GM19468 (cell line): ENCODE measurements around the gene HAUS6.
"Not testable (repeated sequence)": the region's sequence is repeated elsewhere in the genome, so short reads cannot be mapped to it uniquely, and the experiment has no call there.

Source experiments
- ATAC-seq: cut with Tn5 transposase; IDR thresholded peaks from one replicate; pipeline ENCODE4 v1.9.1; 2021; ENCODE audit warnings: mild to moderate bottlenecking, moderate library complexity, moderate number of reproducible peaks; ENCODE audit not compliant: unreplicated experiment; ENCODE audit errors: extremely low read depth

The HAUS6 gene

GRCh38 chr9:19102631-19103345, at the start of gene HAUS6:
Gene HAUS6, minus strand, starts transcription at chr9:19102904. Its CDS starts 253 bp downstream, at chr9:19102651.
- peak; percentile 98 for ATAC-seq

- not testable (repeated sequence) for ATAC-seq
These were observed 49.4 kb upstream of the HAUS6 start for GRCh38 chr9:19152160-19152498.

GRCh38 chr9:19151425-19152159, 48.9 kb upstream of the HAUS6 start:
- ATAC-seq, result no peak

GRCh38 chr9:19149230-19149629, 46.5 kb upstream of the HAUS6 start:
- no peak for ATAC-seq

GRCh38 chr9:19148187-19148586, 45.5 kb upstream of the HAUS6 start:
- no peak for ATAC-seq

GRCh38 chr9:19146441-19147024, 43.8 kb upstream of the HAUS6 start:
- no peak for ATAC-seq

- no peak for ATAC-seq
These were observed 43.2 kb upstream of the HAUS6 start for GRCh38 chr9:19145881-19146280.

- ATAC-seq, result no peak
These were observed 37.6 kb upstream of the HAUS6 start for GRCh38 chr9:19140259-19140658.

- ATAC-seq, result no peak
These were observed 35.4 kb upstream of the HAUS6 start for GRCh38 chr9:19138084-19138483.

GRCh38 chr9:19137282-19137681, 34.6 kb upstream of the HAUS6 start:
- ATAC-seq, result no peak

- ATAC-seq, result no peak
These were observed 33.4 kb upstream of the HAUS6 start for GRCh38 chr9:19136129-19136528.

GRCh38 chr9:19133549-19134345, 31.0 kb upstream of the HAUS6 start:
- ATAC-seq, result no peak

- ATAC-seq, result no peak
These were observed 27.7 kb upstream of the HAUS6 start for GRCh38 chr9:19130436-19130835.

GRCh38 chr9:19127871-19128500, 25.3 kb upstream of the HAUS6 start:
- no peak for ATAC-seq

- ATAC-seq, result no peak
These were observed 21.7 kb upstream of the HAUS6 start for GRCh38 chr9:19124430-19124793.

- no peak for ATAC-seq
These were observed 19.9 kb upstream of the HAUS6 start for GRCh38 chr9:19122490-19123042.

- ATAC-seq, result no peak
These were observed 18.2 kb upstream of the HAUS6 start for GRCh38 chr9:19120877-19121276.

- ATAC-seq, result no peak
These were observed 17.2 kb upstream of the HAUS6 start for GRCh38 chr9:19119801-19120440.

- no peak for ATAC-seq
These were observed 16.5 kb upstream of the HAUS6 start for GRCh38 chr9:19119246-19119645.
